Body of pancreas (tissue), 4 donors: ENCODE results near the gene KCTD2. TPM values are rescaled to one million over a fixed set of nuclear protein-coding genes. Genes with fewer than 3 reads are reported as not detected.
A peak's percentile ranks its signal among the peaks of the same experiment; 100 is the strongest.

ENCODE experiments used
- ATAC-seq: fragments of 150-250 bp; one replicate; pipeline ENCODE4 v1.9.1; 2016
- DNase-seq, 4 donors: peaks; one replicate each; pipeline ENCODE4 v3.0.0-alpha.2; 2019
- H3K27ac ChIP-seq, 4 donors: fragments of 200-600 bp; sonication (generic); 1 replicate in 3 of 4; 2 replicates in 1 of 4; pipeline versions ENCODE4 v1.5.1 to v1.6.1; 2016 to 2019; ENCODE audit warnings: mild to moderate bottlenecking in 1 of 4, mixed read lengths in 1 of 4, moderate library complexity in 1 of 4
- H3K27me3 ChIP-seq, 2 donors: fragments of 200-600 bp; sonication (generic); one replicate each; pipeline ENCODE4 v1.6.0; 2016; ENCODE audit warnings: mild to moderate bottlenecking in 1 of 2
- H3K36me3 ChIP-seq, 2 donors: fragments of 200-600 bp; sonication (generic); replicated peaks in 1 of 2; 2 replicates each; pipeline ENCODE4 v1.5.1; 2016; ENCODE audit warnings: low read depth in 2 of 2; ENCODE audit not compliant: insufficient read depth in 1 of 2
- H3K4me1 ChIP-seq: fragments of 200-600 bp; sonication (generic); one replicate; pipeline ENCODE4 v1.6.0; 2016
- H3K4me3 ChIP-seq, 2 donors: fragments of 200-600 bp; sonication (generic); 1 replicate in 1 of 2; 2 replicates in 1 of 2; pipeline ENCODE4 v1.5.1; 2016 to 2019
- H3K9me3 ChIP-seq, 3 donors: fragments of 200-600 bp; sonication (generic); 1 replicate in 2 of 3; 2 replicates in 1 of 3; pipeline ENCODE4 v1.5.1; 2016
- POLR2A ChIP-seq, 3 donors: fragments of 450-650 bp; IDR thresholded peaks; one replicate each; pipeline ENCODE4 v1.6.1; 2016; ENCODE audit warnings: antibody characterized with exemption in 3 of 3, mild to moderate bottlenecking in 2 of 3
- WGBS, 2 donors: methylation state at CpG; one replicate each; pipeline ENCODE4 v1.1.5; 2017; 5-methylcytosine and 5-hydroxymethylcytosine counted together
- intact Hi-C: fragments of 100-400 bp; cut with DNase I; formaldehyde crosslinking; loops from one replicate; pipeline ENCODE4 v1.15.1; 2023
- total RNA-seq, 2 donors: library from RNA; depleted of rRNA; stranded (reverse); fragments of >200 nt; gene quantifications; one replicate each; pipeline ENCODE4 v1.1.0, GENCODE V29; 2016
- TF ChIP-seq, protein P1 (sequence below), 7 experiments: fragments of 450-650 bp in 4 of 7; fragments of 200-600 bp in 3 of 7; sonication (generic) in 3 of 7; IDR thresholded peaks; one replicate each; pipeline ENCODE4 v1.5.1; 2016 to 2019; ENCODE audit warnings: antibody characterized with exemption in 7 of 7

Gene KCTD2
- total RNA-seq, 2 donors from 2014 or later = 11.2 to 12.7 TPM

DNA sequence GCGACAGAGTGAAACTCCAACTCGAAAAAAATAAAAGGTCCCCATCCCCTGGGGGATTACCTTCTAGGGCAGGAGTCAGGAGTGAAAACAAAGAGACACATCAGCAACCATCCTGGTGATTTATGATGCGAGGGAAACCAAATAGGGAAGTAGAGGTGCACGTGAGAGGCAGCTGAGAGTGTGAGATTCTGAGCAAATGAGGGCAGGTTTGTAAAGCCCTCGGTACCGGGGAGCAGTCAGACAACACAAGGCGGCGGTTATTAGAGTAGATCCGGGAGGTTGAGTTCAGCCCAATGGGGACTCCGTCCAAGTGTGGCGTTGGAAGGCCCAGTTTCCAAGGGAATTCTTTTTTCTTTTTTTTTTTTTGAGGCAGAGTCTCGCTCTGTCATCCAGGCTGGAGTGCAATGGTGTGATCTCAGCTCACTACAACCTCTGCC lies 55.4 kb downstream of the KCTD2 start:
- 52 to 67% methylated on average over 12 of the region's 12 CpGs for WGBS, 2 donors
- ATAC-seq (no peak), DNase-seq (no peak)
- intact Hi-C loops = no loop called here
- no peaks in the 10 kb centered on the region for H3K36me3 ChIP-seq
- H3K4me3 ChIP-seq = no peak overlapping the region
- no peaks in the 10 kb centered on the region for H3K27me3 ChIP-seq
- no peak overlapping the region for H3K27ac ChIP-seq
- TF ChIP-seq, protein P1, sequence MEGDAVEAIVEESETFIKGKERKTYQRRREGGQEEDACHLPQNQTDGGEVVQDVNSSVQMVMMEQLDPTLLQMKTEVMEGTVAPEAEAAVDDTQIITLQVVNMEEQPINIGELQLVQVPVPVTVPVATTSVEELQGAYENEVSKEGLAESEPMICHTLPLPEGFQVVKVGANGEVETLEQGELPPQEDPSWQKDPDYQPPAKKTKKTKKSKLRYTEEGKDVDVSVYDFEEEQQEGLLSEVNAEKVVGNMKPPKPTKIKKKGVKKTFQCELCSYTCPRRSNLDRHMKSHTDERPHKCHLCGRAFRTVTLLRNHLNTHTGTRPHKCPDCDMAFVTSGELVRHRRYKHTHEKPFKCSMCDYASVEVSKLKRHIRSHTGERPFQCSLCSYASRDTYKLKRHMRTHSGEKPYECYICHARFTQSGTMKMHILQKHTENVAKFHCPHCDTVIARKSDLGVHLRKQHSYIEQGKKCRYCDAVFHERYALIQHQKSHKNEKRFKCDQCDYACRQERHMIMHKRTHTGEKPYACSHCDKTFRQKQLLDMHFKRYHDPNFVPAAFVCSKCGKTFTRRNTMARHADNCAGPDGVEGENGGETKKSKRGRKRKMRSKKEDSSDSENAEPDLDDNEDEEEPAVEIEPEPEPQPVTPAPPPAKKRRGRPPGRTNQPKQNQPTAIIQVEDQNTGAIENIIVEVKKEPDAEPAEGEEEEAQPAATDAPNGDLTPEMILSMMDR (IDR thresholded peaks at IDR 0.05) = no peak
- TF ChIP-seq POLR2A (IDR thresholded peaks at IDR 0.05) = no peak
- peaks cover 14% of the 10 kb centered on the region for H3K4me1 ChIP-seq
- no peaks in the 10 kb centered on the region for H3K9me3 ChIP-seq

- Histone ChIP-seq H3K9me3 (no peaks in the 10 kb centered on the region), H3K27ac (no peak overlapping the region), H3K36me3 (no peaks in the 10 kb centered on the region), H3K27me3 (no peaks in the 10 kb centered on the region), H3K4me3 (no peak overlapping the region), H3K4me1 (peaks cover 15% of the 10 kb centered on the region)
- TF ChIP-seq, protein P1 (IDR thresholded peaks at IDR 0.05) = no peak
- TF ChIP-seq POLR2A (IDR thresholded peaks at IDR 0.05) = no peak
- ATAC-seq = no peak
- DNase-seq = no peak
- WGBS, 2 donors = 76 to 86% methylated on average over 12 to 14 of the region's 14 CpGs
- intact Hi-C loops = no loop called here
Measured at GRCh38 chr17:75103601-75104554, 56.9 kb downstream of the KCTD2 start.

DNA sequence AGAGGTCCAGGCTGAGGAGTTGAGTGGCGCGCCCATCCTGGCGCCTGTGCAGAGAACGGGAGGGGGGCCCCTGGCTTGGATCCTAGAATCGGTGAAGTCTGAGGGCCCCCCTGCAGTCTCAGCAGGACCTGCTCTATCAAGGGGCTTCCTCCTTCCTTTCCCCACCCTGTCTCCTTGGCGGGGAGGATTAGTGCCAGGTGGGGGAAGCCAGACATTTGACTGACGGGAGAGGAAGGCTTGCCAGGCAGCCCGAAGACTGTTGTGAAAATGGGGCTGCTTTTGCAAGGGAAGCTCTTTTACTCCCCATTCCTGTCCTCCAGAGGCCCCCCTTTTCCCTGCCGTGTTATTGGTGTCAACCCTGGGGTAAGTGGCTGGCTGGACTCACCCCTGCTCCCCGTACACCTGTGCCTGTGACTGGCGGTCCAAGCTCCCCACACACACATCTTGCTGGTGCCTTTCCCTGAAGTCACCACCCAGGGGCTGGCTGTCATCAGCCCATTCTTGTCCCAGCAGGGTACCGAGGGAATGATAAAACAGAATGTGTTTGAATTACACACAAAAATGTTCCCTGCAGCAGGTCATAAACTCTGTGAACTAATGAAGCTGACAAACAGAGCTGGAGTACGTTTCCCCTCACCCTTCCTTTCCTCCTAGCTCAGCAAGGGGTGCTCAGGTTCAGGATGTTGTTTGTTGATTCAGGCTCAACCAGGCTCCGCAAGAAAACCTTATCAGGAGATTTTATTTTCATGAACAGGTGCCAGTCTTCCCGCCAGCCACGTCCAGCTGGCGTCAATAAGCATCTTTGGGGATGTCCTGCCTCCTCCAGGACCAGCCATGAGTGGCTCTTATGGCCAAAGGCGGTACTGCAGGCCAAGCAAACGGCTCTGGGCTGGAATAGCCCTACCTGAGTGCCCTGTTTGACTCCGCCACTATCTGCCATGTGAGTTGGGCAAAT lies 58.4 kb downstream of the KCTD2 start:
- no peaks in the 10 kb centered on the region for H3K9me3 ChIP-seq
- H3K27me3 ChIP-seq = no peaks in the 10 kb centered on the region
- H3K4me1 ChIP-seq = peaks cover 23% of the 10 kb centered on the region
- 30 to 44% methylated on average over 13 to 20 of the region's 20 CpGs for WGBS, 2 donors
- peak; percentile 68 for ATAC-seq
- intact Hi-C loops = no loop called here
- TF ChIP-seq, protein P1 (IDR thresholded peaks at IDR 0.05) = peak; percentile 73 to 87 (median 77)
- TF ChIP-seq POLR2A (IDR thresholded peaks at IDR 0.05) = no peak
- H3K36me3 ChIP-seq = no peaks in the 10 kb centered on the region
- no peak overlapping the region for H3K4me3 ChIP-seq
- DNase-seq = peak; percentile 71 to 76 (median 73)
- peak overlapping the region in 2 of 4 donors; percentile 3 to 10 for H3K27ac ChIP-seq

- no peak for DNase-seq
- no peaks in the 10 kb centered on the region for H3K27me3 ChIP-seq
- intact Hi-C loops = no loop called here
- WGBS, 2 donors = 89% methylated on average over 2 of the region's 2 CpGs; no CpG with 5 or more reads in 1 of the 2 donors
- H3K4me3 ChIP-seq = no peak overlapping the region
- peaks cover 33% of the 10 kb centered on the region for H3K4me1 ChIP-seq
- TF ChIP-seq POLR2A (IDR thresholded peaks at IDR 0.05) = no peak
- TF ChIP-seq, protein P1 (IDR thresholded peaks at IDR 0.05) = no peak
- no peaks in the 10 kb centered on the region for H3K36me3 ChIP-seq
- no peak for ATAC-seq
- H3K9me3 ChIP-seq = no peaks in the 10 kb centered on the region
- H3K27ac ChIP-seq = no peak overlapping the region
Measured at GRCh38 chr17:75108193-75108592, 61.2 kb downstream of the KCTD2 start.
